ENCODE data around the gene MESD.

MESD gene

GRCh38 chr15:81012588-81012987, 23.0 kb upstream of the MESD start:
- no peak for TF ChIP-seq CTCF (IDR thresholded peaks at IDR 0.05)

GRCh38 chr15:81011593-81011992, 22.0 kb upstream of the MESD start:
- no peak for TF ChIP-seq CTCF (IDR thresholded peaks at IDR 0.05)

GRCh38 chr15:81010086-81010485, 20.5 kb upstream of the MESD start:
- TF ChIP-seq CTCF (IDR thresholded peaks at IDR 0.05) = no peak

GRCh38 chr15:81008312-81008711, 18.7 kb upstream of the MESD start:
- no peak for TF ChIP-seq CTCF (IDR thresholded peaks at IDR 0.05)

GRCh38 chr15:81007428-81008064, 17.9 kb upstream of the MESD start:
- no peak for TF ChIP-seq CTCF (IDR thresholded peaks at IDR 0.05)

- no peak for TF ChIP-seq CTCF (IDR thresholded peaks at IDR 0.05)
These were observed 16.5 kb upstream of the MESD start for GRCh38 chr15:81006124-81006523.

- no peak for TF ChIP-seq CTCF (IDR thresholded peaks at IDR 0.05)
These were observed 13.4 kb upstream of the MESD start for GRCh38 chr15:81003097-81003350.
